GM23248 (cell line): ENCODE results near the gene ZIC5. TPM values are rescaled to one million over a fixed set of nuclear protein-coding genes. Genes with fewer than 3 reads are reported as not detected.
A peak's percentile ranks its signal among the peaks of the same experiment; 100 is the strongest.

Source experiments
- DNase-seq: peaks from one replicate; pipeline ENCODE4 v3.0.0-alpha.2; 2015
- H2AFZ ChIP-seq: fragments of 200-600 bp; sonication (generic); 2 replicates; pipeline ENCODE4 v1.6.1; 2016; ENCODE audit warnings: antibody characterized with exemption
- H3F3A ChIP-seq: fragments of 200-600 bp; sonication (generic); 2 replicates; pipeline ENCODE4 v1.6.1; 2016; ENCODE audit warnings: mild to moderate bottlenecking, antibody characterized with exemption, mixed run types; ENCODE audit not compliant: insufficient read depth
- H3K27ac ChIP-seq: fragments of 200-600 bp; sonication (generic); 2 replicates; pipeline ENCODE4 v1.5.1; 2016; ENCODE audit warnings: mild to moderate bottlenecking
- H3K27me3 ChIP-seq: fragments of 200-600 bp; sonication (generic); replicated peaks from 2 replicates; pipeline ENCODE4 v1.6.1; 2016; ENCODE audit warnings: mild to moderate bottlenecking; ENCODE audit not compliant: insufficient read depth
- H3K36me3 ChIP-seq: fragments of 200-600 bp; sonication (generic); 2 replicates; pipeline ENCODE4 v1.6.1; 2016; ENCODE audit warnings: low read depth, mild to moderate bottlenecking
- H3K4me1 ChIP-seq: fragments of 200-600 bp; sonication (generic); 2 replicates; pipeline ENCODE4 v1.6.1; 2016; ENCODE audit warnings: mild to moderate bottlenecking; ENCODE audit not compliant: insufficient read depth
- H3K4me2 ChIP-seq: fragments of 200-600 bp; sonication (generic); one replicate; pipeline ENCODE4 v1.6.1; 2016; ENCODE audit warnings: mild to moderate bottlenecking; ENCODE audit not compliant: unreplicated experiment
- H3K4me3 ChIP-seq: fragments of 200-600 bp; sonication (generic); 2 replicates; pipeline ENCODE4 v1.5.1; 2016; ENCODE audit warnings: mild to moderate bottlenecking
- H3K79me2 ChIP-seq: fragments of 200-600 bp; sonication (generic); 2 replicates; pipeline ENCODE4 v1.6.1; 2016; ENCODE audit warnings: mild to moderate bottlenecking; ENCODE audit not compliant: insufficient read depth
- H3K9ac ChIP-seq: fragments of 200-600 bp; sonication (generic); 2 replicates; pipeline ENCODE4 v1.6.1; 2016; ENCODE audit warnings: mild to moderate bottlenecking
- H3K9me2 ChIP-seq: fragments of 200-600 bp; sonication (generic); 2 replicates; pipeline ENCODE4 v1.6.1; 2016; ENCODE audit warnings: mixed run types, mild to moderate bottlenecking, moderate library complexity; ENCODE audit not compliant: insufficient read depth
- H3K9me3 ChIP-seq: fragments of 200-600 bp; sonication (generic); one replicate; pipeline ENCODE4 v1.6.1; 2017; ENCODE audit warnings: low read depth
- H4K20me1 ChIP-seq: fragments of 200-600 bp; sonication (generic); 2 replicates; pipeline ENCODE4 v1.6.0; 2016; ENCODE audit not compliant: insufficient read depth
- EZH2 ChIP-seq: fragments of 200-600 bp; sonication (generic); IDR thresholded peaks from 2 replicates; pipeline ENCODE4 v1.6.1; 2018; ENCODE audit warnings: antibody characterized with exemption, mild to moderate bottlenecking; ENCODE audit not compliant: insufficient read depth, poor library complexity, severe bottlenecking
- EZH2phosphoT487 ChIP-seq: fragments of 200-600 bp; sonication (generic); IDR thresholded peaks from 2 replicates; pipeline ENCODE4 v1.6.1; 2018; ENCODE audit warnings: antibody characterized with exemption, moderate library complexity, mild to moderate bottlenecking, low read depth; ENCODE audit not compliant: insufficient read depth
- WGBS, 2 experiments: methylation state at CpG; one replicate each; pipeline ENCODE4 v1.1.6; 2015 to 2017; ENCODE audit warnings: low lambda C conversion rate in 2 of 2, low coverage in 1 of 2; ENCODE audit errors: missing lambda C conversion rate in 2 of 2; 5-methylcytosine and 5-hydroxymethylcytosine counted together
- in situ Hi-C: fragments of 300-500 bp; cut with MboI; formaldehyde crosslinking; loops from 2 replicates; pipeline ENCODE4 v1.15.0; 2020
- polyA plus RNA-seq: library from polyadenylated mRNA; unstranded; fragments of >200 nt; fragmentation: Nextera tagmentation; extraction: Ambion mirVana; gene quantifications from 2 replicates; pipeline ENCODE4 v1.2.1, GENCODE V29; 2016
- total RNA-seq: library from RNA; depleted of rRNA; stranded (reverse); fragments of >200 nt; shearing (Covaris generic); gene quantifications from 2 replicates; pipeline ENCODE4 v1.2.3, GENCODE V29; 2014

Gene ZIC5
- total and polyA plus RNA-seq, 2 experiments from 2014 or later = not detected

- Histone ChIP-seq H3K4me1 (no peaks in the 10 kb centered on the region), H3K9ac (no peak overlapping the region), H3K4me3 (no peak overlapping the region), H3K4me2 (no peak overlapping the region), H3K79me2 (no peaks in the 10 kb centered on the region), H2AFZ (no peak overlapping the region), H3F3A (no peaks in the 10 kb centered on the region), H3K27ac (no peak overlapping the region), H4K20me1 (no peaks in the 10 kb centered on the region), H3K27me3 (peaks cover 88% of the 10 kb centered on the region), H3K9me3 (no peaks in the 10 kb centered on the region), H3K36me3 (no peaks in the 10 kb centered on the region), H3K9me2 (no peaks in the 10 kb centered on the region)
- in situ Hi-C loops = no loop called here
- no peak for DNase-seq
- WGBS, 2 experiments = 25 to 28% methylated on average over 18 of the region's 18 CpGs
- no peak for TF ChIP-seq EZH2
- TF ChIP-seq EZH2phosphoT487 = no peak
These were observed 2.9 kb upstream of the ZIC5 start for GRCh38 chr13:99974296-99974938.

- H3F3A ChIP-seq = no peaks in the 10 kb centered on the region
- H3K79me2 ChIP-seq = no peaks in the 10 kb centered on the region
- TF ChIP-seq EZH2 (no peak), EZH2phosphoT487 (no peak)
- no peaks in the 10 kb centered on the region for H3K36me3 ChIP-seq
- H2AFZ ChIP-seq = no peak overlapping the region
- no peak overlapping the region for H3K4me3 ChIP-seq
- in situ Hi-C loops = no loop called here
- H3K9ac ChIP-seq = no peak overlapping the region
- no peak for DNase-seq
- peaks cover 88% of the 10 kb centered on the region for H3K27me3 ChIP-seq
- H3K4me1 ChIP-seq = no peaks in the 10 kb centered on the region; the same call in 1 of the 2 replicates
- whole genome bisulfite sequencing, 2 experiments = 37 to 40% methylated on average over 6 of the region's 6 CpGs
- H3K9me2 ChIP-seq = no peaks in the 10 kb centered on the region
- no peak overlapping the region for H3K27ac ChIP-seq
- no peaks in the 10 kb centered on the region for H4K20me1 ChIP-seq
- H3K9me3 ChIP-seq = no peaks in the 10 kb centered on the region
- no peak overlapping the region for H3K4me2 ChIP-seq
These were observed 2.2 kb upstream of the ZIC5 start for GRCh38 chr13:99973808-99974185.

GRCh38 chr13:99973163-99973807 lies 1.7 kb upstream of the ZIC5 start:
- Histone ChIP-seq H3K9me3 (no peaks in the 10 kb centered on the region), H3K27ac (no peak overlapping the region), H3K9me2 (no peaks in the 10 kb centered on the region), H3K27me3 (peaks cover 88% of the 10 kb centered on the region), H3K79me2 (no peaks in the 10 kb centered on the region), H3K36me3 (no peaks in the 10 kb centered on the region), H3K4me1 (peaks cover 4% of the 10 kb centered on the region; the same call in 1 of the 2 replicates), H3K9ac (no peak overlapping the region), H3F3A (no peaks in the 10 kb centered on the region), H3K4me3 (no peak overlapping the region), H3K4me2 (no peak overlapping the region), H4K20me1 (no peaks in the 10 kb centered on the region), H2AFZ (no peak overlapping the region)
- DNase-seq = no peak
- TF ChIP-seq EZH2 (peak; percentile 33), EZH2phosphoT487 (no peak)
- 25 to 27% methylated on average over 11 of the region's 11 CpGs for WGBS, 2 experiments
- in situ Hi-C loops = no loop called here

- no peaks in the 10 kb centered on the region for H4K20me1 ChIP-seq
- in situ Hi-C loops = no loop called here
- WGBS, 2 experiments = 28 to 32% methylated on average over 18 of the region's 18 CpGs
- no peak overlapping the region for H3K27ac ChIP-seq
- no peak for DNase-seq
- H3F3A ChIP-seq = no peaks in the 10 kb centered on the region
- no peak overlapping the region for H3K4me3 ChIP-seq
- no peaks in the 10 kb centered on the region for H3K9me3 ChIP-seq
- H3K36me3 ChIP-seq = no peaks in the 10 kb centered on the region
- H3K9ac ChIP-seq = no peak overlapping the region
- peaks cover 87% of the 10 kb centered on the region for H3K27me3 ChIP-seq
- no peaks in the 10 kb centered on the region for H3K79me2 ChIP-seq
- H3K4me2 ChIP-seq = no peak overlapping the region
- no peaks in the 10 kb centered on the region for H3K9me2 ChIP-seq
- H3K4me1 ChIP-seq = peaks cover 4% of the 10 kb centered on the region; the same call in 1 of the 2 replicates
- TF ChIP-seq EZH2phosphoT487 = no peak
- peak; percentile 6 for TF ChIP-seq EZH2
- H2AFZ ChIP-seq = no peak overlapping the region
These were observed 694 bp upstream of the ZIC5 start for GRCh38 chr13:99972190-99972731.
